Colonic mucosa (tissue), 4 donors: ENCODE data around the gene MAL. TPM values are rescaled to one million over a fixed set of nuclear protein-coding genes. Genes with fewer than 3 reads are reported as not detected.

Experiments used
- DNase-seq: peaks from one replicate; pipeline ENCODE4 v3.0.0-alpha.2; 2020
- H3K27ac ChIP-seq: fragments of 200-600 bp; one replicate; pipeline ENCODE4 v1.8.0; 2021
- H3K27me3 ChIP-seq: fragments of 200-600 bp; one replicate; pipeline ENCODE4 v1.8.0; 2021
- H3K36me3 ChIP-seq: fragments of 200-600 bp; one replicate; pipeline ENCODE4 v1.8.0; 2021
- H3K4me1 ChIP-seq: fragments of 200-600 bp; one replicate; pipeline ENCODE4 v1.8.0; 2021; ENCODE audit warnings: mild to moderate bottlenecking
- H3K4me3 ChIP-seq: fragments of 200-600 bp; one replicate; pipeline ENCODE4 v1.8.0; 2021
- H3K9ac ChIP-seq, 2 donors: one replicate each; pipeline ENCODE4 v1.7.0; 2013; ENCODE audit warnings: control low read depth in 2 of 2, low read depth in 2 of 2, low read length in 2 of 2
- H3K9me3 ChIP-seq: fragments of 200-600 bp; one replicate; pipeline ENCODE4 v1.8.0; 2021
- intact Hi-C: fragments of 100-400 bp; cut with DNase I; formaldehyde crosslinking; loops from one replicate; pipeline ENCODE4 v1.14.1; 2022
- total RNA-seq, 2 donors: library from RNA; stranded (reverse); fragmentation: NEBNext Ultra II Directional in 1 of 2; extraction: Animal tissue kit (Norgen Biotek cat#: 25700) in 1 of 2; gene quantifications; one replicate each; pipeline ENCODE4 v1.2.1, GENCODE V29; 2021
- TF ChIP-seq, protein P1 (sequence below): fragments of 200-600 bp; IDR thresholded peaks from one replicate; pipeline ENCODE4 v1.8.0; 2022; ENCODE audit warnings: antibody characterized with exemption, mild to moderate bottlenecking
- donor health status: healthy.
- donor health status: DM: no; HTN: no; CAD: no.
- donor health status: DM: no; HTN: no; CAD: no.

Gene MAL
- total RNA-seq, 2 donors from 2014 or later: 0.54 to 3.5 TPM

DNA sequence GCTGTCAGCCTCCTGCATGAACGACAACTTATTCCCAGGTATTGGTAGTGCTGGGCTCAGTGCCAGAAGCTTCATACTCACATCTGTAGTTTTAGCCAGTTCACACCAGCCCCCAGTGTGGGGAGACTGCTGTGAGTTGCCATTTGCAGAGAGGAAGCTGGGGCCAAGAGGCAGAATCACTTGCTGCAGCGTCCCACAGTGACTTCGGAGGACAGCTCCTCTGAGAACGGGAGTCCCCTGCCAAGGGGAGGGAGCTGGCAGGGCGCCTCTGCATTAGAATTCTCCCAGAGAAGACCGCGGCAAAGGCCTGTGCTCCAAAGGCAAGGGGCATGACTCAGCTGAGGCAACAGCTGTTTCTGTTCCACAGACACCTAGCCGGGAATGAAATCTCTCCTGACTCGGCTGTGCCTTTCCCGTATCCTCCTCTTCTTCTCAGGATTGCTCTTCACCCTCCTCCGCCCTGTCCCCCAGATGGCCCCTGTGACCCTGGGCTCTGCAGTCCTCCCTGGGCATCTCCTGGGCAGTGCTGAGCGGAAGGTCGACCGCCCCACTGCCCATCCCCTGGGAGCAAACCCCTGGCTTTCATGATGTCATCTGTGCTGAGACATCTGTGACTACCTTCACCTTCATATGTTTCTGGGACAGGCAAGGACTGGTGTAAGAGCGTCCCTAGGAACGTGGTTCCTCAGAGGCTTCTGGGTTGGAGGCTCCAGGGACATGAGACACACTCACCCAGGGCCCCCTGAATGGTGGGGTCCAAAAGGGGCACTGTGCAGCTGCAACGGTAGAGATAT lies 18.0 kb downstream of the MAL start:
- H3K27ac ChIP-seq: no peak overlapping the region

DNA sequence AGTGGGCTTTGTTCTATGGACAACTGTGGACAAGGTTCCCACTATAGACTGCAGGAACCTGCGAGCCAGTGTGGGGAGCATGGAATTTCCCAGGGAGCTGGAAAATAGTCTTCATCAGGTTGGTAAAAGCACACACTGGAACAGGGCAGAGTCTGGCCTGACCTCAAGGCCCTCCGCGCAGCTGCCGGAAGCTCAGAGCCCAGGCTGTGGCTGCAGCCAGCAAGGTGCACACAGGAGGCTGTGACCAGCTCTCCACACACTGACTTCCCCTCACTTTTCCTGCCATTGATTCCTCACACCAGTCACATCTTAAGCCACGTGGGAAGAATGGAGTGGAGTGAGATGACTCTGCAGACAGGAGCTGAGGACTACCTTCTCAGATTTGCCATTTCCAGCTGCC lies 19.1 kb downstream of the MAL start:
- Histone ChIP-seq H3K27me3 (no peaks in the 10 kb centered on the region), H3K36me3 (no peaks in the 10 kb centered on the region), H3K27ac (no peak overlapping the region), H3K9me3 (no peaks in the 10 kb centered on the region), H3K4me1 (no peaks in the 10 kb centered on the region), H3K4me3 (no peak overlapping the region), H3K9ac (no peak overlapping the region)
- intact Hi-C loops: no loop called here
- TF ChIP-seq, protein P1, sequence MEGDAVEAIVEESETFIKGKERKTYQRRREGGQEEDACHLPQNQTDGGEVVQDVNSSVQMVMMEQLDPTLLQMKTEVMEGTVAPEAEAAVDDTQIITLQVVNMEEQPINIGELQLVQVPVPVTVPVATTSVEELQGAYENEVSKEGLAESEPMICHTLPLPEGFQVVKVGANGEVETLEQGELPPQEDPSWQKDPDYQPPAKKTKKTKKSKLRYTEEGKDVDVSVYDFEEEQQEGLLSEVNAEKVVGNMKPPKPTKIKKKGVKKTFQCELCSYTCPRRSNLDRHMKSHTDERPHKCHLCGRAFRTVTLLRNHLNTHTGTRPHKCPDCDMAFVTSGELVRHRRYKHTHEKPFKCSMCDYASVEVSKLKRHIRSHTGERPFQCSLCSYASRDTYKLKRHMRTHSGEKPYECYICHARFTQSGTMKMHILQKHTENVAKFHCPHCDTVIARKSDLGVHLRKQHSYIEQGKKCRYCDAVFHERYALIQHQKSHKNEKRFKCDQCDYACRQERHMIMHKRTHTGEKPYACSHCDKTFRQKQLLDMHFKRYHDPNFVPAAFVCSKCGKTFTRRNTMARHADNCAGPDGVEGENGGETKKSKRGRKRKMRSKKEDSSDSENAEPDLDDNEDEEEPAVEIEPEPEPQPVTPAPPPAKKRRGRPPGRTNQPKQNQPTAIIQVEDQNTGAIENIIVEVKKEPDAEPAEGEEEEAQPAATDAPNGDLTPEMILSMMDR: no peak
- DNase-seq: no peak

More for the DNA sequence above, 18.0 kb downstream of the MAL start:
- no peaks in the 10 kb centered on the region for H3K27me3 ChIP-seq
- peak; percentile 37 for DNase-seq
- H3K9ac ChIP-seq: no peak overlapping the region
- no peak overlapping the region for H3K4me3 ChIP-seq
- H3K36me3 ChIP-seq: no peaks in the 10 kb centered on the region
- H3K4me1 ChIP-seq: no peaks in the 10 kb centered on the region
- intact Hi-C loops: no loop called here
- no peaks in the 10 kb centered on the region for H3K9me3 ChIP-seq
- TF ChIP-seq, protein P1: no peak

DNA sequence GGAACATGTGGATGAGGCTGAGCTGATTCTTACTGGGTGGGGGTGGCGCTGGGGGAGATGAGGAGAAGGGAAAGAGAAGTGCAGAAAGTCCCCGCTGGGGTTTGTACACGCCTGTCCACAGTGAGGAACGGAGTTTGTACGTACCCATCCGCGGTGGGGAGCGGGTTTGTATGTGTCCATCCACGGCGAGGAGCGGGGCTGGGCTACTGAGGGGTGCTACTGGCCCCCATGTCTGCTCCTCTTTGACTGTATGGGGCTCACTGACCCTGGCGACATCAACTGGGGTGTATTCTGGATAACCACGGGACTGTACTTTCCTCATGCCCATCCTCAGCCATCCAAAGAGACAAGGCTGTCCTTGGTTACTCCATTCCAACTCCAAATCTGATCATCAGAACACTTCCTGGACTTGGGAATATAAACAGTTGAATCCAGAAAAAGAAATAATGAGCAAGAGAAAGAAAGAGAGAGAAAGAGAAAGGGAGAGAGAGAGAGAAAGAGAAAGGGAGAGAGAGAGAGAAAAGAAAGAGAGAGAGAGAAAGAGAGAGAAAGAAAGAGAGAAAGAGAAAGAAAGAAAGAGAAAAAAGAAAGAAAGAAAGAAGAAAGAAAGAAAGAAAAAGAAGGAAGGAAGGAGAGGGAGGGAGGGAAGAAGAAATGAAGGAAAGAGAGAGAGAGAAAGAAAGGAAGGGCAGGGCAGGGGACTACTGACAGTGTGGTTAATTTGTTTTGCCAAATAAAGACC lies 21.0 kb downstream of the MAL start:
- no peak overlapping the region for H3K4me3 ChIP-seq
- TF ChIP-seq, protein P1: no peak
- intact Hi-C loops: no loop called here
- H3K27ac ChIP-seq: no peak overlapping the region
- H3K9me3 ChIP-seq: no peaks in the 10 kb centered on the region
- no peaks in the 10 kb centered on the region for H3K4me1 ChIP-seq
- no peaks in the 10 kb centered on the region for H3K27me3 ChIP-seq
- no peak overlapping the region for H3K9ac ChIP-seq
- no peaks in the 10 kb centered on the region for H3K36me3 ChIP-seq
- DNase-seq: no peak

DNA sequence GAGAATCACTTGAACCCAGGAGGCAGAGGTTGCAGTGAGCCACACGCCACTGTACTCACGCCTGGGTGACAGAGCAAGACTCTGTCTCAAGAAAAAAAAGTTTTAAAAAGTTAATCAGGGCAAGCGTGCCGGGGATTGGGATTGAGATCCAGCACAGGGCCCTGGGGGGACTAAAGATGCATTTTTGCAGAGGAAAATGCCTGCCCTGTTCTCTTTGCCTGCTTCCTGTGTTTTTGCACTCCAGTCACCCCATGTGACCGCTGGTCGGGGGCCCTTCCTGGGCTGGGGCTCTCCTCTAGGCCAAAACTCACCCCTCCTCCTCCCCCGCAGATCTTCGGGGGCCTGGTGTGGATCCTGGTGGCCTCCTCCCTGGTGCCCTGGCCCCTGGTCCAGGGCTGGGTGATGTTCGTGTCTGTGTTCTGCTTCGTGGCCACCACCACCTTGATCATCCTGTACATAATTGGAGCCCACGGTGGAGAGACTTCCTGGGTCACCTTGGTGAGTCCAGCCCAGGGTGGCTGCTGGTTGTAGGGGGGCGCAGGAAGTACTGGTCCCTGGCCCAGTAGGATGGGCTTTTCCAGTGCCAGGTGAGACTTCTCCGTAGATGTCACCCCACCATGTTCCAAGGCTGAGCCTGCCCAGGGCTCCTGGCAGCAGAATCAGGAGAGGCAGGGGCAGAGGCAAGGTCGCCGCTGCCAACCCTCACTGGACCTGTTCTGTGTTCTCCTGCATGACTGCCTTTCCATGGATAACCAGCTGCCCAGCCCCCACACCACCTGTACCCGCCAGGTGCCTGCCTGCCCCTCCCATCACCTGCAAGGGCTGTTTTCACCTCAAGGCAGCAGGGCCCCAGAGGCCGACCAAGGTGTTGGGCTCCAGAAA lies 22.4 kb downstream of the MAL start:
- DNase-seq: no peak
- Histone ChIP-seq H3K4me3 (no peak overlapping the region), H3K36me3 (no peaks in the 10 kb centered on the region), H3K27me3 (no peaks in the 10 kb centered on the region), H3K9me3 (no peaks in the 10 kb centered on the region), H3K9ac (no peak overlapping the region), H3K27ac (no peak overlapping the region), H3K4me1 (no peaks in the 10 kb centered on the region)
- TF ChIP-seq, protein P1: no peak
- intact Hi-C loops: no loop called here
